Measurements from ENCODE around the gene TAF4. TPM values are rescaled to one million over a fixed set of nuclear protein-coding genes. Genes with fewer than 3 reads are reported as not detected.

The TAF4 gene
- total RNA-seq, 4 donors from 2014 or later, result 13.9 to 22.0 (median 18.6) TPM

- intact Hi-C loops (cut with DNase I), result no loop called here
Observed at GRCh38 chr20:62004614-62005013, 61.1 kb downstream of the TAF4 start.

GRCh38 chr20:62003567-62004405 lies 61.9 kb downstream of the TAF4 start:
- Histone ChIP-seq H3K27ac (no peak overlapping the region), H3K9me3 (no peaks in the 10 kb centered on the region), H3K36me3 (peaks cover 73 to 84% of the 10 kb centered on the region in 2 donors), H3K4me1 (no peaks in the 10 kb centered on the region), H3K4me3 (replicated peaks in 1 of 3) (no peak overlapping the region), H3K27me3 (no peaks in the 10 kb centered on the region)
- 91 to 93% methylated on average over 14 to 19 of the region's 24 CpGs for WGBS, 2 donors
- intact Hi-C loops (cut with DNase I), result no loop called here
- TF ChIP-seq POLR2A (IDR thresholded peaks at IDR 0.05), result no peak
- TF ChIP-seq CTCF (IDR thresholded peaks at IDR 0.05), result no peak
- no peak for DNase-seq

More at GRCh38 chr20:62004614-62005013, 61.1 kb downstream of the TAF4 start:
- Histone ChIP-seq H3K36me3 (peaks cover 70 to 82% of the 10 kb centered on the region in 2 donors), H3K27ac (no peak overlapping the region), H3K9me3 (no peaks in the 10 kb centered on the region), H3K4me3 (replicated peaks in 1 of 3) (no peak overlapping the region), H3K27me3 (no peaks in the 10 kb centered on the region), H3K4me1 (no peaks in the 10 kb centered on the region)
- no peak for DNase-seq
- WGBS, 2 donors, result 98 to 100% methylated on average over 2 to 4 of the region's 5 CpGs
- TF ChIP-seq POLR2A (IDR thresholded peaks at IDR 0.05), result no peak
- no peak for TF ChIP-seq CTCF (IDR thresholded peaks at IDR 0.05)

GRCh38 chr20:62002882-62003480 lies 62.7 kb downstream of the TAF4 start:
- Histone ChIP-seq H3K27me3 (no peaks in the 10 kb centered on the region), H3K27ac (no peak overlapping the region), H3K36me3 (peaks cover 73 to 80% of the 10 kb centered on the region in 2 donors), H3K9me3 (no peaks in the 10 kb centered on the region), H3K4me3 (replicated peaks in 1 of 3) (no peak overlapping the region), H3K4me1 (no peaks in the 10 kb centered on the region)
- TF ChIP-seq CTCF (IDR thresholded peaks at IDR 0.05) (no peak), POLR2A (IDR thresholded peaks at IDR 0.05) (no peak)
- DNase-seq, result no peak
- 88 to 89% methylated on average over 18 of the region's 18 CpGs for WGBS, 2 donors
- intact Hi-C loops (cut with DNase I), result no loop called here

- Histone ChIP-seq H3K4me1 (no peaks in the 10 kb centered on the region), H3K27me3 (no peaks in the 10 kb centered on the region), H3K4me3 (replicated peaks in 1 of 3) (no peak overlapping the region), H3K9me3 (no peaks in the 10 kb centered on the region), H3K27ac (no peak overlapping the region), H3K36me3 (peaks cover 71% of the 10 kb centered on the region in 2 donors)
- WGBS, 2 donors, result 88 to 98% methylated on average over 10 to 18 of the region's 18 CpGs
- no peak for DNase-seq
- no peak for TF ChIP-seq CTCF (IDR thresholded peaks at IDR 0.05)
- TF ChIP-seq POLR2A (IDR thresholded peaks at IDR 0.05), result no peak
- intact Hi-C loops (cut with DNase I), result no loop called here
Observed at GRCh38 chr20:62001178-62001715, 64.4 kb downstream of the TAF4 start.

All from thyroid gland (tissue), 4 donors.